Epithelial cell of prostate (primary cell): Measurements from ENCODE around the gene ATP10A.

Experiments used
- DNase-seq: peaks from one replicate; pipeline ENCODE4 v3.0.0-alpha.2; 2011; ENCODE audit warnings: low read depth, low spot score
- H3K27ac ChIP-seq: fragments of 450-650 bp; 2 replicates; pipeline ENCODE4 v1.5.1; 2017; ENCODE audit warnings: mild to moderate bottlenecking

Gene ATP10A

DNA sequence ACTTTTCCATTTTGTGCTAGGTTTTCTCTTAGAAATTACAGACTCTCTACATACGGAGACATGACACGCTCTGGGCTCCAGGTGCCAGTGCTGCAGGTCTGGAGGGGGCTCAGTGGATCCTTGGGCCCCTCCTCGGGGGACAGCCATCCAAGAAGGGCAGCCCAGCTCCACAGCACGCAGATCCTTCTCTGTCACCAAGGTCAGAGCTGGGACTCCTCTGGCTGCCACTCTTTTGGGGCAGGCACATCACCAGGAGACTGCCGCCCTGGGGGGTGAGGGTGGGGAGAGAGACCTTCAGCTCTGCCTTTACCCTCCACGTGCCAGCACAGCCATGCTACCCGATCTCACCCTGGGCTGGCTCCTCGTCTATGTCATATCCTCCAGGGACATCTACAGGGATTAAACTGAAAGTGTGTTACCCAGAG is 65.6 kb downstream of the ATP10A start:
- H3K27ac ChIP-seq, result no peak overlapping the region

DNA sequence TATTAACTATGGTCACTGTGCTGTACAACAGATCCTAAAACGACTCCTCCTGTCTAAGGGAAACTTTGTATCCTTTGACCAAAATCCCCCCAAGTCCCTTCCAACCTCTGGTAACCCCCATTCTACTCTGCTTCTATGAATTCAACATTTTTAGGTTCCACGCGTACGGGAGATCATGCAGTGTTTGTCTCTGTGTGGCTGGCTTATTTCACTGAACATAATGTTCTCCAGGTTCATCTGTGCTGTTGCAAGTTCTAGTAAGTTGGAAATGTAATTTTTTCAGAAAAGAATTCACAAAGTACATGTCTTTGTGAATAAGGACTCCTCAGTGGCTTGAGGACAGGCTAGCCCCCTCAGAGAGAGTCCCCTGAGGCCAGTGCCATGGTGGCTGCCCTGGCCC is 66.1 kb downstream of the ATP10A start:
- no peak for DNase-seq
- no peak overlapping the region for H3K27ac ChIP-seq

More for the DNA sequence above, 65.6 kb downstream of the ATP10A start:
- no peak for DNase-seq

DNA sequence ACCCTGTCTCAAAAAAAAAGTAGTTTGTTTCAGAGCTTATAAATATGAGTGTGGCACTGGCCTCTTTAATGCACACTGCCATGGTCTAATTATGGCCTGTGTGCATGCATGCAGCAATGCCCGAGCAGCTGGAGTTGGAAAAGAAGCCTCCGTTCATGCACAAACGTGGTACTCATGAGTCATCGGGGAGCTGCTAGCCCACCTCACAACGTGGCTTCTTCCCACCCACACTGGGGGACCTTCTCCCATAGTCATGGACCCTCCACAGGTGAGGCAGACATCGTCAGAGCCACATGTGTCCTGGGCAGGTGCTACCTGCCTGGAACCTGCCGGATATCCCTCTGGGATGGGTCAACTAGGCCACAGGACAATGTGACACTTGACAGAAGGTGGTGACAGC is 66.7 kb downstream of the ATP10A start:
- DNase-seq, result no peak
- H3K27ac ChIP-seq, result no peak overlapping the region

DNA sequence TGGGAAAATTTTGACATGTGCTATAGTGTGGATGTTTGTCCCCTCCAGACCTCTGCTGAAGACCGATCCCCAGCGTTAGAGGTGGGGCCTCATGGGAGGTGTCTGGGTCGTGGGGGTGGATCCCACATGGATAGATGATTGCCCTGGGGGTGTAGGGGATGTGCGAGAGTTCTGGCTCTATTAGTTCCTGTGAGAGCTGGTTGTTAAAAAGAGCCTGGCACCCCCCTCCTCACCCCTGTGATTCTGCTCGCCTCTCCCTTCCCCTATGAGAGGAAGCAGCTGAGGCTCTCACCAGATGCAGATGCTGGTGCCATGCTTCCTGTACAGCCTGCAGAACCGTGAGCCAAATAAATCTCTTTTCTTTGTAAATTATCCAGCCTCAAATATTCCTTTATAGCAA is 67.4 kb downstream of the ATP10A start:
- H3K27ac ChIP-seq, result no peak overlapping the region
- DNase-seq, result no peak

DNA sequence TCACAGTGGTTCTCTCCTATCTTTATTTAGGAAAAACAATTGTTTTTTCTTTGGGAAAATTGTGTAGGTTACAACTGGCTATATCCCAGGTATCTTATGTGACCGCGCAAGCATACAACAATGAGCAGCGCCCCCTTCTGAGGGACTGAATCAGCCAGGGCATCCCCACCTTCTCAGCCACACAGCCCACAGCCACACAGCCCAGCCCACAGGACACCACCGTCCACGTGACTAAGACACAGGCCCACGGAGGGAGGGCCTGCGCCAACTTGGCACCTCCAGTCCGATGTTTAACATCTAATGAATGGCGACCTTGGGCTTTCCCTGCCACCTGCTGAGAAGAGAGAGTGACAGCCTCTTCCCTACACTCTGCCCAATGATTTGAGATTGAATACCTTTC is 68.1 kb downstream of the ATP10A start:
- DNase-seq, result no peak
- H3K27ac ChIP-seq, result no peak overlapping the region

DNA sequence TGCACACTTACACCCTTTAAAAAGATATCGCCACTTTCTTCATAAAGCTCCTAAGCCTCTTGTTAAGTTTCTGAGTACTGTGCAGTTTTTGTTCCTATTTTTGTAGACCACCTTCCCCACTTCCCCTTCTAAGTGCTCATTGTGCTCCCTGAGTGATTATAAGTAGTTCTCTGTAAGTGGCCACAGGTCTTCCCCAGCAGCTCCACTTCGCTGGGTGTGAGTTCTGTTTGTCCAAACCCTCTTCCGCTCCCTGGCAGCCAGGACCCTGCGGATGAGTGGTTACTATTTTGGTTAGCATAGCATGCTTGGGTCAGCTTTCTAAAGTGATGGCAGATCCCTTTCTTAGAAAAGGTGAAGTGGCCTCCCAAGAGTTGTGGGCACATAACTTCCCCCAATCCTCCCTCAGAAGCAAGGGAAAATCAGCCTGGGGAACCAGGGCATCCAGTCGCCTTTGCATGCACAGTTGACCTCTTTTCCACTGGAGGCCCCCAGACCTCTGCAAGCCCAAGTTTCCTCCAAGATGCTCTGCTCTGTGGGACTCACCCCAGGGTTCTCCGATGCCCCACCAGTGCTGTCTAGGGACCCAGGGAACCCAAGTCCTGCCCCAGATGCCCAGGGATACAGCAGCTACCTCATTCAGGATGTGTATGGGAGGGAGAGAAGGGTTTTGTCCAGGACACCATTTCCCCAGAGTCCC is 69.6 kb downstream of the ATP10A start:
- DNase-seq, result no peak
- H3K27ac ChIP-seq, result no peak overlapping the region

DNA sequence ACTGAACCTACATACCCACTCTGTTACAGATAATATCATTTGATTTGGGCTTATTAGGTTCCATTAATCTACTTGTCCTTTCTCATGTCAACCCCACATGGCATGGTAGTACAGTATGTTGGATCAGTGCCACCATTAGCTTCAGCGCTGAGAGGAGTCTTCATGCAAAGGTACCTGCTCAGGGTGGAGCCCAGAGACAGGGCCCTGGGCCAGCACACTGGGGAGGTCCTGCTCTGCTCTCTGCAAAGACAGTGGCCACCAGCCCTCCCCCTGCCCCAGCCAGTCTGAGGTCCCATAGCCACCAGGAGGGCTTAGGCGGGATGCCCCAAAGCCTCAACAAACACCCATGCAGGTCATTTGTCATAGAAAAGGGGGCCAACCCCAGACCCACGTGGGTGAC is 71.0 kb downstream of the ATP10A start:
- no peak for DNase-seq
- H3K27ac ChIP-seq, result no peak overlapping the region

DNA sequence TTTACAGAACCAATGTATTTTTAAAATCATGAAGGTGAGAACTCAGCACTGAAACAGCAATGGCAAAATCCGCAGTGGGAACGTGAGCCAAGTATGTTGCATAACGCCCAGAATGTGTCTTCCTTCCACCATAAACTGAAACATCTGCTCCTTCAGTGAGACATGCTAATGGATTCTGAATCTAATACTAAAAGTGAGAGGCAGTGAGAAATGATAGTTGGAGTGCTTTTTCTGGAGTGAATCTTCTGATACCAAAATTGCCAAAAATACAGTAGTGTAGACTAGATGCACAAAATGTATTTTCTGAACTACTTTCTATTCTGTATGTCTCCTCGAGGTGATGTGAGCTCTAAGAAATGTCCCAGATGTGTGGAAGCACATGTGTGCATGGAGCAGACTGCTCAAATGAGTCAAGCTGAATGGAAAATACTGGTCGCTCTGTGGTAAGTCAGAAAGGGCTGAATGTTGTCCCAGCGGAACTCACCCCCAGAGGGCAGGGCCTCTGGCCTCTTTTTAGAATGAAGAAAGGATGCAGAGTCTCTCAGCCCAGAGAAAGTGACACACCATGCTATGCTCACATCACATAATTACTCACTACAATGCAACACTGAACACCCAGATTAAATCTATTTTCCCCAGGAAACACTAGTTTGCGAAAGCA is 73.0 kb downstream of the ATP10A start:
- no peak for DNase-seq
- no peak overlapping the region for H3K27ac ChIP-seq

DNA sequence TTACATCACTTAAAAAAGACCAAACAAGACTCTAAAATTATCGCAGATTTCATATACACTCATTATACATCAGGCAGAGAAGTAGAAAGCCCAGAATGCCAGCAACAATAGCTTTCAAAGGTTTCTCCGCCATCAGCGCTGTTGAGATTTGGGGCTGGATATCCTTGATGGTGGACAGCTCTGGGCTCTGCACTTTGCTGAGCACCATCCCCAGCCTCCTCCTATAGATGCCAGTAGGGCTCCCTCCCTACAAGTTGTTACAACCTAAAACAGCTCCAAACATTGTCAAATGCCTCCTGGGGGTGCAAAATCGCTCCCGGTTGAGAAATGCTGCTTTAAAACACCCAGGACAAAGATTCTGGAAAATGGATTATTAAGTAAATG is 73.5 kb downstream of the ATP10A start:
- no peak for DNase-seq
- H3K27ac ChIP-seq, result no peak overlapping the region

DNA sequence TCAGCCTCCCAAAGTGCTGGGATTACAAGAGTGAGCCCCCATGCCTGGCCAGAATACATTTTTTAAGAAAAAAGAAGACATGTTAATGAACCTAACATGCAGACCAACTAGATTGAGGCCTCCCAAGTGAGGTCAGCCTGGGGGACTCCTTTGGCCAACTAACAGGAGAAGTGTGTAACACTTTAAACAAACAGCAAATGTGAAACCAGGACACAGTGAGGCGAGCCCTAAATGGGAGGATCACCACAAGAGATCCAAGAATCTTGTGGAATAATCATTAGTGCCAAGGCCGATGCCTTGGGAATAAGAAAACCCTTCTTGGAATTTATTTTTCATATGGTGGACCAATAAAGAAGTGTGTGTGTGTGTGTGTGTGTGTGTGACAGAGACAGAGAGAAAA is 73.9 kb downstream of the ATP10A start:
- DNase-seq, result no peak
- no peak overlapping the region for H3K27ac ChIP-seq

DNA sequence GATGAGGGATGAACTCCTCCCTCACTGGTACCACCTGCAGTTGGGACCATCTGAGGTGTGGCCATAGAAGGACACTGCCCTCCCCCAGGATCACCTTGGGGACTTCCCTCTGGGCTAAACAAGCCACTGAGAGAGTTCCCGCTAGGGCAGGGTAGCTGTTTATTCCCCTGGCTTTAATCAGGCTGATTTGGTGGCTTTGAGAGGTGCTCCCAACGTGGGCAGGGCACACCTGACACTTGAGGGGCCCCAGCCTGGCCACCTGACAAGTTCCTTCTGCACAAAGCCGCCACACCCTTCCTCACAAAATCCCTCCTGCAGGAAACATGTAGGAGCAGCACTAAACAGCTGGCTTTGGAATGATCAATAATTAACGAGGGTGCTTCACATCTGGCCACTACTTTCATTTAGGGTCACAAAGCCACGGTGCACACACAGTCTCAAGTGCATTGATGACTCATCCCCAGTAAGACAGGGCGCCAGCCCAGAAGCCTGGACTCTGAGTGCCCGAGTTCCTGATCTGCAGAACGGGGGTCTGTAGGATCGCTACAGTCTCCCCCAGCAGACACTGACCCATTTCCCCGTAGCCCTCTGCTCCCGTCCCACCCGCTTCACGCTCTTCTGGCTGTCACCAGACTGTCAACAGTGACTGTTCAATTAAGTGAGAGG is 75.1 kb downstream of the ATP10A start:
- DNase-seq, result no peak
- H3K27ac ChIP-seq, result no peak overlapping the region

DNA sequence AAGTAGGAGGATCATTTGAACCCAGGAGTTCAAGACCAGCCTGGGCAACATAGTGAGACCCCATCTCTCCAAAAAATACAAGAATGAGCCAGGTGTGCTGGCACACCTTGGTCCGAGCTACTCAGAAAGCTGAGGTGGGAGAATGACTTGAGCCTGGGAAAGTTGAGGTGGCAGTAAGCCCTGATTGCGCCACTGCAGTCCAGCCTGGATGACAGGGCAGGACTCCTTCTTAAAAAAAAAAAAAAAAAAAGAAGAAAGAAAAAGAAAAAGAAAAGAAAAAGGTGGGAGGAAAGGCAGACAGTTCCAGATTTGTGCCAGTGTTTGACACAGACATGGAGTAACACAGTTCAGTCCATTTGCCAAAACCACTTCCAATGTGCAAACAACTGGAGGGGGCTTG is 75.7 kb downstream of the ATP10A start:
- H3K27ac ChIP-seq, result no peak overlapping the region
- DNase-seq, result no peak

DNA sequence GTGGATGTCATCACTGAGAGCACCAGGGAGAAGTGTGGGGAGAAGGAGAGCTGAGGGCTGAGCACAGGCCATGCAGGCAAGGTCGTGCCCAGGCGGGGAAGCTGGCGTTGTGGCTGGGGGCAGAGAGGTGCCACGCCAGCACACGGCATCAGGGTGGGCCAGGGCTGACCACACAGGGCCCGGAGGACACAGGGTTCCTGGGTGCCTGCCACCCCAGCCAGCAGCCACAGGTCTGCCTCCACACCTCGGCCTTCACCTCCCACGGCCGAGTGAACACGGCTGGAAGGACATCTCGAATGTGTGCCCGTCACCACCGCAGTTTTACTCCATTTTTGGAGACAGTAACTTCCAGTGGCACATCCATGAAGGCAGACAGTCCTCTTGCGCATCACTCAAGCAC is 77.1 kb downstream of the ATP10A start:
- DNase-seq, result no peak
- no peak overlapping the region for H3K27ac ChIP-seq

DNA sequence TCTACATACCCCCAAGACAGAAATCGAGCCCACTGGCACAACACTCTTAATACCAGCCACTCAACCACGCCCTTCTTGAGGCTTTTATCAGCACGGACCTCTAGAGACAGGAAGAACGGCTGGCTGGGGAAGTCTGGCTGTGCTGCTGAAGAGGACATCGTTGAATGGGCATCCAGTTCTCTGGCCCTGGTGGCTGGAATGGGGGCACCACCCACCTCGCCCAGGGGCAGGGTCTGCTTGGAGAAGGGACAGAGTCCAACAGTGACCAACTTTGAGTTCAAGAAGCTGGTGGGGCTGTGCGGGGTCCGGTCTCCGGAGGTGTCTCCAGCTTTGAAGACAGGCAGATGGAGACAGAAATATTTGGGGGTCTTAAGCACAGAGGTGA is 77.5 kb downstream of the ATP10A start:
- H3K27ac ChIP-seq, result no peak overlapping the region
- no peak for DNase-seq

DNA sequence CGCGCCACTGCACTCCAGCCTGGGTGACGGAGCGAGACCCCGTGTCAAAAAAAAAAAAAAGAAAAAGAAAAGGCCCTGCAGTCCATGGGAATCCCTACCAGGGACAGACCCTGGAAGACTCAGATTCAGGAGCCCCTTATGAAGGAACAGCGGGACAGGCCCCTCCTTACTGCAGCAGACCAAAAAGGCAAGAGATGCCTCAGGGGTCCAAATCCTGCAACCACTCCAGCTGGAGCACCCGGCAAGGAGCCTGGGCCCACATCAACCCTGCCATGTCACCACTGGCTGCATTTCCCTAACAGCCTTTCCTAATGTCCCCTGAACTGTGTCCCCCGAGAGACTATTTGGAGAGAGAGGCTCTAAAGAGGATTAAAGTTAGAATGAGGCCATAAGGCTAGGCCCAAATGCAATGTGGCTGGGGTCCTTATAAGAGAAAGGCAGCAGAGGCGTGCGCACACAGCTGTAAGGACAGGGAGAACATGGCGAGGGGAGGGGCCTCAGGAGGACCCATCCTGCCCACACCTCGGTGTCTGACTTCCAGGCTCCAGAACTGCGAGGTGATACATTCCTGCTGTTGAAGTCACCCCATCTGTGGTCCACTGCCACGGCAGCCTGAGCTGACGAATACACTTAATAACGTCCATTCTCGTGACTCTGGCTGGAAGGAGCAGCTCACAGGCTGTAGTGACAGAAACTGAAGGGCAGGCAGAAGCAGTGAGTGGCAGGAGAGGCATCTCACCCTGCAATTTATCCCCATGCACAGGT is 78.1 kb downstream of the ATP10A start:
- H3K27ac ChIP-seq, result no peak overlapping the region
- DNase-seq, result no peak

DNA sequence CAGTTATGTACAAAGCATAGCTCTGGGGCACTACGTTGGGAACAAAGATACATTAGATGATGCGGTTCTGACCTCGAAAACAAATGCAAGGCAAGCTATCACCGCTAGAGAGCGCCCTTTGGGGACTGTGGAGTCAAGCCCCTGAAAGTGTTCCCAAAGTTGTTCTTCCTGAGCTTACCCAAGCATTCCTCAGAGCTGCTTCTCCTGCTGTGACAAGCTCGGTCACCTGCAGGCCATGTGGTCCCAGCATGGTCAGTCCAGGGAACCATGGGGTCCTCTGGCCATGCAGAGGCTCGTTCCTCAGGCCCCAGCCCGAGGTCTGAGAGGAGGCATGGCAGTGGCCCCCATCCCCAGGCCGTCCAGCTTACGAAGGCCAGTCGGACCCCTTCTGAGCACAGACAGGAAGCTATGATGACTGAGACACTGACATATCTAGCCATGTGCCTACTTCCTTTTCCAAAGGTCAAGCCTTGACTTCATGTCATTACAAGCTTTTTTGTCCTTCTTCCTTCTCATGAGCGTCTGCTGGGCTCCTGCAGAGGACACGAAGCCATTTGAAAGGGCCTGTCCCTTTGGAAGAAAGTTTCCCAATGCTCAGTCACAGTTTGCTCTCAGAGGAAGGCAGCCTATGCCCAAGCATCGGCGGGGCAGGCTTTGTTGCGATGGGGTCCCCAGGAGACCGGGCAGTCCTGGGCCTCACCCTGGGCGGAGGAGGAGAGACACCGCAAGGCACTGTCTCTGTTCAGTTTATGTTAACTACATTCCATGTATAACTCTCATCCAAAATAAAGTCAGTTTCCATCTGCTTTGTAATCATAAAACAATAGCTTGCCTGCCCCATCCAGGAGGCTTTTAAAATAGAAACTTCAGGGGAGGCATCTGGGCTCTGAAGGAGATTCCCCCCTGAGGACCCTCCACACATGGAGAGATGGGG is 79.3 kb downstream of the ATP10A start:
- DNase-seq, result no peak
- H3K27ac ChIP-seq, result no peak overlapping the region

DNA sequence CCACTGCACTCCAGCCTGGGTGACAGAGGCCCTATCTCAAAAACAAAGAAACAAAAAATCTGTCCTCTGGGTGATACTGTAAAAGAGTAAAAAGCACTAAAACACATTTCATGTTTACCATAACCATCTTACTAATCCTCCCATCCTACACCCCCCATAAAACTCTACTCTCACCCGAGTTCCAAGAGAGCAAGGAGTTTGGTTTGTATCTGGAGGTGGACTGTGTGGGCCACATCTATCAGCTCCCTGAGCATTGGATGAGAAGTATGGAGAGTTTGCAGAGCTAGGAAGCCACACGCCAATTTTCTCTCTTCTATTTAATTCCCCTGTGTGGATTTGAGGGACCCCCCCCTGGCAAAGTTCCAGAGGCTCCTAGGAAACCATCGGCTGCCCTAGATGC is 80.0 kb downstream of the ATP10A start:
- DNase-seq, result no peak
- no peak overlapping the region for H3K27ac ChIP-seq

DNA sequence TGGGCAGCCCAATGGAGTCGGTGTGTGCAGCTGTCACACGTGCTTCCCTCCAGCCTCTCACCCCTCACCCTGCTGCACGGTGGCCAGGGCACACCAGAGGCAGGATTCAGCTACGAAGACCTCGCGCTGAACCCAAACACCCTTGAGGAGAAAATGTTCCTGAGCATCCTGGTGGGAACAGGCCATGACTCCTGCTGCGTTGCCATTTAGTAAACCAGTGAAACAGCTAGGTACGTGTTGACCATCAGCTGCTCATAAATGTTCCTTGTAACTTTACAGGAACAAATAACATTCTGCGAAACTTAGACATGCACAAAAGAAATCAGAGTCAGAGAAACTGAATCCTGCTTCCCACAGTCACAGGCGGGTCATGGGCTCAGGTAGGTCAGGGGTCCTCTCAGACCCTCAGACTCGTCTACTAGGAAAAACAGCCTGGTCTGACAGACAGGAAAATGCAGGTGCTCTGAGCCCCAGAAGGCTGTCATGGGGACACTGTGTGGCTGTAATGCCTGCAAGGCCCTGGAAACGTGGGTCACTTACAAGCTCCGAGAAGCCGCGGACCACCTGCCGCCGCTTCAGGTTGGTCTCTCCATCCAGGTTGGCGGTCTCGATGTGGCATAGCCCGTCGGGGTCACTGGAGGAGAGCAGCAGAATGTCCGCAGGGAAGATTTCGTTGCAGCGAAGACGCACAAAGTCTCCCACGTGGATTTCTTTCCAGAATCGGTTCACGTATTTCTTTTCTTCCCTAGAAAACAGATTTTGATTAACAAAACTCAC is 82.5 kb downstream of the ATP10A start:
- H3K27ac ChIP-seq, result no peak overlapping the region
- no peak for DNase-seq

DNA sequence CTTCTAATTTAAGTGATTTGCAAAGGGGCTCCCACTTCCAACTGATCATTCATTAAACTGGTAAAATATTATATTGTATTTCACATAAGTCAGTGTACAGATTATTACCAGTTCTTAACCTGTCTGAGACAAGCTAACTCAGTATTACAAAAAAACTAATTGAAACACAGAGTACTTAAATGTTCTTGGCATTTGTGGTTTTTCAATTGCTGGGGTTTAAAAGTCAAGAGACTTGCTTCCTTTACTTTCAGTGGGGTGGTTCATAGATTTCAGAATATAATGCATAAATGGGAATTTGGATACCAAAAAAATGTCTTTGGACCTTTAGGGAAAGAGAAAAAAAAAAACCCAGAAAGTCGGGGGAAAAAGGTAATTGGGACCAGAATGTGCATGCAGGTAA is 85.0 kb downstream of the ATP10A start:
- H3K27ac ChIP-seq, result no peak overlapping the region
- DNase-seq, result no peak
